Measurements from ENCODE around the gene BPGM.

GRCh38 chr7:134651991-134652390 is 5.3 kb downstream of the BPGM start:
- TF ChIP-seq CTCF (conservative IDR thresholded peaks at IDR 0.05) (no peak), EZH2 (IDR thresholded peaks at IDR 0.05; ENCODE audit: low read depth) (no peak)

All from PC-9 (cell line).